K562 (cell line): Measurements from ENCODE around the gene ZDHHC8. TPM values are rescaled to one million over a fixed set of nuclear protein-coding genes. Genes with fewer than 3 reads are reported as not detected.

ENCODE experiments used
- ATAC-seq: fragments of 200-7000 bp; cut with Tn5 transposase; 3 replicates; pipeline ENCODE4 v1.9.1; 2020; ENCODE audit warnings: moderate library complexity
- BruUV-seq: library from RNA; stranded (reverse); fragments of 400-500 nt; replicated peaks from 2 replicates; lab custom pipeline; 2021; lab: Mats Ljungman, UMichigan
- CTCF ChIA-PET: fragments of 300-600 bp; formaldehyde crosslinking; extraction: SDS; loops from one replicate; lab custom pipeline; 2021; ENCODE audit warnings: low intra/inter-chr PET ratio; lab: Yijun Ruan, JAX
- POLR2A ChIA-PET: fragments of 300-600, 350-650 bp; sonication (Branson Sonifier 250); formaldehyde crosslinking; extraction: SDS; loops from one replicate; lab custom pipeline; 2021; ENCODE audit warnings: antibody characterized with exemption, inconsistent platforms; lab: Yijun Ruan, JAX
- DNase-seq, 4 experiments: peaks; one replicate each; pipeline versions ENCODE4 v3.0.0 to v3.0.0-alpha.2; 2011 to 2018; ENCODE audit warnings: low spot score in 3 of 4, mixed read lengths in 3 of 4; ENCODE audit errors: extremely low read depth in 1 of 4
- FAIRE-seq: peaks from 2 replicates; lab custom pipeline; 2011; peaks lifted over from hg19 to GRCh38; lab: Jason Lieb, UNC
- H2AFZ ChIP-seq: 2 replicates; pipeline ENCODE4 v1.6.0; 2011; ENCODE audit warnings: low read depth, low read length, control low read depth, inconsistent platforms
- H3K27ac ChIP-seq: fragments of 200-600 bp; 3 replicates; pipeline ENCODE4 v1.8.0; 2011; ENCODE audit warnings: low read depth, mild to moderate bottlenecking, control low read depth, inconsistent platforms, low read length, moderate library complexity, mixed read lengths; ENCODE audit errors: extremely low read depth
- H3K27me3 ChIP-seq, 2 experiments: fragments of 300-600 bp in 1 of 2; 2 replicates in 1 of 2; 3 replicates in 1 of 2; pipeline versions ENCODE4 v1.6.0 to v1.8.0; 2011; ENCODE audit warnings: inconsistent platforms in 2 of 2, low read length in 2 of 2, mild to moderate bottlenecking in 1 of 2, mixed read lengths in 1 of 2, moderate library complexity in 1 of 2; ENCODE audit not compliant: control insufficient read depth in 2 of 2, insufficient read depth in 2 of 2
- H3K36me3 ChIP-seq: fragments of 300-600 bp; 3 replicates; pipeline ENCODE4 v1.8.0; 2011; ENCODE audit warnings: mild to moderate bottlenecking, low read length, inconsistent platforms; ENCODE audit not compliant: control insufficient read depth, insufficient read depth
- H3K4me1 ChIP-seq, 2 experiments: fragments of 200-600 bp in 1 of 2; replicated peaks in 1 of 2; 2 replicates in 1 of 2; 3 replicates in 1 of 2; pipeline versions ENCODE4 v1.5.1 to v1.8.0; 2011; ENCODE audit warnings: inconsistent platforms in 2 of 2, low read length in 2 of 2, mild to moderate bottlenecking in 1 of 2, mixed read lengths in 1 of 2, moderate library complexity in 1 of 2; ENCODE audit not compliant: control insufficient read depth in 2 of 2, insufficient read depth in 2 of 2
- H3K4me2 ChIP-seq: 2 replicates; pipeline ENCODE4 v1.6.1; 2011; ENCODE audit warnings: low read length, control low read depth, inconsistent platforms, mixed read lengths; ENCODE audit not compliant: insufficient read depth
- H3K4me3 ChIP-seq: fragments of 200-600 bp; sonication (generic), shearing (Covaris generic); 2 replicates; pipeline ENCODE4 v1.5.1; 2016; ENCODE audit warnings: control low read depth, inconsistent platforms
- H3K79me2 ChIP-seq: fragments of 200-600 bp; 3 replicates; pipeline ENCODE4 v1.8.0; 2011; ENCODE audit warnings: low read length, inconsistent platforms; ENCODE audit not compliant: control insufficient read depth, insufficient read depth
- H3K9ac ChIP-seq, 2 experiments: 2 replicates each; pipeline versions ENCODE4 v1.6.0 to v1.6.1; 2011; ENCODE audit warnings: low read depth in 2 of 2, low read length in 2 of 2, control low read depth in 1 of 2, inconsistent platforms in 1 of 2, mild to moderate bottlenecking in 1 of 2, mixed read lengths in 1 of 2; ENCODE audit not compliant: insufficient read depth in 1 of 2
- H3K9me1 ChIP-seq: one replicate; pipeline ENCODE4 v1.6.0; 2011; ENCODE audit warnings: inconsistent platforms, mild to moderate bottlenecking, low read length, moderate library complexity; ENCODE audit not compliant: control insufficient read depth, insufficient read depth
- H3K9me3 ChIP-seq: replicated peaks from 2 replicates; pipeline ENCODE4 v1.5.1; 2011; ENCODE audit warnings: low read depth, low read length, inconsistent platforms; ENCODE audit not compliant: control insufficient read depth, insufficient read depth
- H4K20me1 ChIP-seq: replicated peaks from 2 replicates; pipeline ENCODE4 v1.6.1; 2011; ENCODE audit warnings: low read length, inconsistent platforms, mixed read lengths; ENCODE audit not compliant: control insufficient read depth, insufficient read depth
- ATF4 ChIP-seq: fragments of 450-650 bp; formaldehyde crosslinking; IDR thresholded peaks from 2 replicates; pipeline ENCODE4 v1.4.0; 2022; ENCODE audit warnings: mild to moderate bottlenecking, moderate library complexity
- BMI1 ChIP-seq: fragments of 150-350 bp; IDR thresholded peaks from 2 replicates; pipeline ENCODE4 v1.6.1; 2014; ENCODE audit warnings: low read length
- CGGBP1 ChIP-seq: fragments of 250-450 bp; sonication (Bioruptor Pico); IDR thresholded peaks from 2 replicates; pipeline ENCODE4 v1.9.0; 2021; ENCODE audit warnings: mild to moderate bottlenecking
- CTCF ChIP-seq, 3 experiments: IDR thresholded peaks in 2 of 3; conservative IDR thresholded peaks in 1 of 3; 2 replicates each; pipeline ENCODE4 v1.5.1; 2011 to 2012; ENCODE audit warnings: low read length in 3 of 3, mild to moderate bottlenecking in 3 of 3, control low read depth in 2 of 3, improper control_type of control experiment in 1 of 3, inconsistent platforms in 1 of 3, low read depth in 1 of 3, mixed read lengths in 1 of 3, moderate library complexity in 1 of 3; ENCODE audit not compliant: insufficient read depth in 2 of 3
- E2F1 ChIP-seq: sonication (generic); formaldehyde crosslinking; IDR thresholded peaks from 2 replicates; pipeline ENCODE4 v1.8.1; 2023; ENCODE audit warnings: mild to moderate bottlenecking, missing genetic modification reagents, moderate library complexity
- KDM5B ChIP-seq: fragments of 200-600 bp; sonication (generic); IDR thresholded peaks from 2 replicates; pipeline ENCODE4 v1.6.1; 2012; ENCODE audit warnings: low read depth, mild to moderate bottlenecking, moderate library complexity, low read length, control low read depth, inconsistent platforms; ENCODE audit not compliant: insufficient replicate concordance
- MEF2D ChIP-seq: conservative IDR thresholded peaks from 2 replicates; pipeline ENCODE4 v1.6.1; 2016; ENCODE audit warnings: low read depth, missing genetic modification characterization, missing compliant biosample characterization
- MITF ChIP-seq: IDR thresholded peaks from 2 replicates; pipeline ENCODE4 v1.6.1; 2014; ENCODE audit warnings: antibody characterized with exemption
- MYC ChIP-seq, 2 experiments: fragments of 250-450 bp in 1 of 2; sonication (Bioruptor Pico) in 1 of 2; IDR thresholded peaks; 2 replicates each; pipeline versions ENCODE4 v1.5.1 to v1.6.1; 2012 to 2021; ENCODE audit warnings: low read depth in 2 of 2, borderline replicate concordance in 1 of 2, improper control_type of control experiment in 1 of 2, low read length in 1 of 2, mild to moderate bottlenecking in 1 of 2, moderate library complexity in 1 of 2
- POLR2A ChIP-seq: fragments of 450-650 bp; conservative IDR thresholded peaks from 2 replicates; pipeline ENCODE4 v1.6.1; 2016
- PRMT5 ChIP-seq: sonication (generic); formaldehyde crosslinking; IDR thresholded peaks from 2 replicates; pipeline ENCODE4 v1.5.0; 2020; ENCODE audit warnings: missing genetic modification reagents
- RCOR1 ChIP-seq, 2 experiments: IDR thresholded peaks; 2 replicates each; pipeline ENCODE4 v1.6.1; 2012; ENCODE audit warnings: low read depth in 2 of 2, low read length in 2 of 2, borderline replicate concordance in 1 of 2, improper control_type of control experiment in 1 of 2
- RHOXF2B ChIP-seq: fragments of 250-450 bp; sonication (Bioruptor Pico); conservative IDR thresholded peaks from 2 replicates; pipeline ENCODE4 v1.5.1; 2021
- SMAD1 ChIP-seq: fragments of 150-350 bp; IDR thresholded peaks from 2 replicates; pipeline ENCODE4 v1.6.1; 2014; ENCODE audit warnings: low read length, low read depth; ENCODE audit not compliant: partially characterized antibody
- SMARCE1 ChIP-seq: fragments of 450-650 bp; IDR thresholded peaks from 2 replicates; pipeline ENCODE4 v1.7.1; 2016; ENCODE audit warnings: mild to moderate bottlenecking
- WGBS: fragments of 100-300 bp; shearing (Covaris generic); methylation state at CpG from one replicate; pipeline ENCODE4 v1.1.6; 2016; ENCODE audit warnings: low coverage, mixed read lengths; ENCODE audit not compliant: insufficient coverage; ENCODE audit errors: missing lambda C conversion rate; 5-methylcytosine and 5-hydroxymethylcytosine counted together
- in situ Hi-C: fragments of 300-500 bp; cut with MboI; formaldehyde crosslinking; loops from 4 replicates; pipeline ENCODE4 v1.15.0; 2018; ENCODE audit warnings: inconsistent platforms, mixed read lengths
- intact Hi-C: fragments of 100-400 bp; cut with micrococcal nuclease; formaldehyde crosslinking; loops from 2 replicates; pipeline ENCODE4 v1.14.2; 2022
- polyA plus RNA-seq, 8 experiments: library from polyadenylated mRNA; depleted of rRNA in 4 of 8; stranded (reverse) in 5 of 8; unstranded in 3 of 8; fragments of >200 nt; fragmentation: Nextera tagmentation in 2 of 8; fragmentation: Illumina TruSeq in 1 of 8; extraction: Ambion mirVana in 2 of 8; extraction: Trizol in 1 of 8; gene quantifications; 2 replicates each; pipeline versions ENCODE4 v1.2.1 to v1.2.3, GENCODE V29; 2011 to 2014; ENCODE audit warnings: inconsistent platforms in 1 of 8, missing spikeins in 1 of 8
- total RNA-seq, 7 experiments: library from RNA; depleted of rRNA in 6 of 7; stranded (reverse); fragments of >200 nt in 6 of 7; fragmentation: Illumina TruSeq in 2 of 7; extraction: Trizol in 2 of 7; gene quantifications; 2 replicates each; pipeline versions ENCODE4 v1.2.1 to v1.2.3, GENCODE V29; 2011 to 2021; ENCODE audit warnings: low replicate concordance in 1 of 7

Gene ZDHHC8
- total and polyA plus RNA-seq, 9 of the 15 experiments (the other 6 are each of a cell fraction or from before 2014, with no cell fraction given), result 0.04 to 109 (median 16.4) TPM

- peak within 1 kb of the TSS; percentile 94 for H3K27ac ChIP-seq
- DNase-seq, result peak; percentile 100
- H4K20me1 ChIP-seq, result peaks cover 28% of the 10 kb centered on the region
- intact Hi-C loops, result loop anchor here (1.0 to 5.0 kb wide), 5 partner anchors 37 to 385 kb away; partner anchors contain the start of genes DGCR8, GNB1L and RTL10
- FAIRE-seq, result peak; percentile 95
- H3K4me1 ChIP-seq, result peaks cover 25 to 90% of the 10 kb centered on the region in 2 experiments
- H3K79me2 ChIP-seq, result peaks cover 76% of the 10 kb centered on the region
- no TSS peak for BruUV-seq
- under 1% methylated on average over 75 of the region's 88 CpGs for WGBS
- H3K9me3 ChIP-seq, result no peaks in the 10 kb centered on the region
- H3K9me1 ChIP-seq, result no peaks in the 10 kb centered on the region
- peak within 1 kb of the TSS; percentile 94 for H2AFZ ChIP-seq
- H3K27me3 ChIP-seq, result no peaks in the 10 kb centered on the region
- H3K4me2 ChIP-seq, result peak within 1 kb of the TSS; percentile 97
- POLR2A ChIA-PET, result interaction anchor here (0.6 to 20.7 kb wide), 36 partner anchors 9 to 397 kb away, joined by 3 to 513 read pairs (median 5); partner anchors contain the start of genes COMT, DGCR8, GP1BB and TANGO2
- CTCF ChIA-PET, result no interaction called here
- H3K36me3 ChIP-seq, result peaks cover 84% of the 10 kb centered on the region
- H3K4me3 ChIP-seq, result peak within 1 kb of the TSS; percentile 63
- in situ Hi-C loops, result loop anchor here (10.0 kb wide), 1 partner anchor 392 kb away; the partner anchor contains the start of gene GP1BB
- peak within 1 kb of the TSS; percentile 96 to 99 for H3K9ac ChIP-seq
- ATAC-seq, result peak; percentile 88
- TF ChIP-seq SMARCE1 (no peak), CTCF (IDR thresholded peaks at IDR 0.05 in 2 of 3, conservative IDR thresholded peaks at IDR 0.05 in 1 of 3; ENCODE audit: insufficient read depth in 2 of 3, low read depth in 1 of 3, low read length in 3 of 3) (peak; percentile 56 to 62 (median 57); a peak in 4 of 6 replicates), BMI1 (peak; percentile 59; the same call in 1 of the 2 replicates), MITF (peak; percentile 85; the same call in 1 of the 2 replicates), MEF2D (tag) (peak; percentile 79), CGGBP1 (CRISPR knock-in tag) (peak; percentile 92), POLR2A (peak; percentile 90), MYC (IDR thresholded peaks at IDR 0.05; ENCODE audit: low read depth, low read length) (peak; percentile 100), MYC (CRISPR knock-in tag; IDR thresholded peaks at IDR 0.05; ENCODE audit: borderline replicate concordance, low read depth) (no peak; the same call in 1 of the 2 replicates), KDM5B (peak; percentile 91), RCOR1 (IDR thresholded peaks at IDR 0.05; ENCODE audit: borderline replicate concordance in 1 of 2, low read depth in 2 of 2, low read length in 2 of 2) (peak in 1 of 2 experiments; percentile 94), PRMT5 (CRISPR knock-in tag) (no peak), RHOXF2B (CRISPR knock-in tag) (peak; percentile 97), E2F1 (CRISPR knock-in tag) (peak; percentile 100), SMAD1 (peak; percentile 84), ATF4 (peak; percentile 4; the same call in 1 of the 2 replicates)
These were observed 14.5 kb upstream of the ZDHHC8 start, which contains the start of gene TRMT2A for GRCh38 chr22:20116951-20117632. Gene TRMT2A, minus strand, starts transcription at chr22:20117226. Its CDS starts 320 bp downstream, at chr22:20116906.
